Spleen (tissue), 7 donors: ENCODE data around the gene DAB2IP.

Experiments used
- CTCF ChIP-seq, 11 experiments: fragments of 200-600 bp in 7 of 11; fragments of 450-650 bp in 4 of 11; sonication (generic) in 4 of 11; IDR thresholded peaks in 8 of 11; conservative IDR thresholded peaks in 3 of 11; 1 replicate in 7 of 11; 2 replicates in 4 of 11; pipeline versions ENCODE4 v1.4.0 to v1.8.0; 2016 to 2021; ENCODE audit warnings: antibody characterized with exemption in 11 of 11, inconsistent platforms in 4 of 11, mild to moderate bottlenecking in 1 of 11
- POLR2A ChIP-seq, 3 donors: fragments of 450-650 bp; IDR thresholded peaks; one replicate each; pipeline ENCODE4 v1.5.1; 2017; ENCODE audit warnings: antibody characterized with exemption in 3 of 3, mild to moderate bottlenecking in 1 of 3
- donor health status: DM: no; HTN: no; CAD: no; lungs with moderate emphysema.
- donor health status: DM: no; HTN: no; CAD: no.
- donor health status: DM: no; HTN: no; CAD: no.

GRCh38 chr9:121643473-121643872 is 8.0 kb upstream of the DAB2IP start:
- no peak for TF ChIP-seq CTCF (IDR thresholded peaks at IDR 0.05 in 8 of 11, conservative IDR thresholded peaks at IDR 0.05 in 3 of 11)
- TF ChIP-seq POLR2A (IDR thresholded peaks at IDR 0.05), result no peak
